HG03025 (cell line): ENCODE data around the gene HNRNPM.
"Not testable (repeated sequence)": the region's sequence is repeated elsewhere in the genome, so short reads cannot be mapped to it uniquely, and the experiment has no call there.

Experiments
- ATAC-seq: cut with Tn5 transposase; IDR thresholded peaks from one replicate; pipeline ENCODE4 v1.9.1; 2021; ENCODE audit warnings: mild to moderate bottlenecking, moderate library complexity; ENCODE audit not compliant: unreplicated experiment, low FRiP score

HNRNPM gene

GRCh38 chr19:8421484-8422461 lies 23.0 kb upstream of the HNRNPM start:
- no peak for ATAC-seq

DNA sequence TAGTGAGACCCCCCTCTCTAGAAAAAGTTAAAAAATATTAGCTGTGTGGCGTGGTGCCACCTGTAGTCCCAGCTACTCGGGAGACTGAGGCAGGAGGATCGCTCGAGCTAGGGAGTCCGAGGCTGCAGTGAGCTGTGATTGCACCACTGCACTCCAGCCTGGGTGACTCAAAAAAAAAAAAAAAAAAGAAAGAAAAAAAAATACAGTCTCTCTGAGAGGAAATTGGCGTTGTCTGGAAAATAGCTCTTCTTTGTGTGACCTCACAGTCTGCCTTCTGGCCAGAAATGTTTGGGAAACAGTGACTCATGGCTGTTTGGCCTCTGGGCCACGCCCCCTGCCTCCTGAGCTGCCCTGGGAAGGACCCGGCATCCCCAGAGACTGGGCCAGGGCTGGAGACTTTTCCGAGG lies 21.0 kb upstream of the HNRNPM start:
- ATAC-seq: no peak

GRCh38 chr19:8425331-8425730 lies 19.4 kb upstream of the HNRNPM start:
- ATAC-seq: not testable (repeated sequence)

DNA sequence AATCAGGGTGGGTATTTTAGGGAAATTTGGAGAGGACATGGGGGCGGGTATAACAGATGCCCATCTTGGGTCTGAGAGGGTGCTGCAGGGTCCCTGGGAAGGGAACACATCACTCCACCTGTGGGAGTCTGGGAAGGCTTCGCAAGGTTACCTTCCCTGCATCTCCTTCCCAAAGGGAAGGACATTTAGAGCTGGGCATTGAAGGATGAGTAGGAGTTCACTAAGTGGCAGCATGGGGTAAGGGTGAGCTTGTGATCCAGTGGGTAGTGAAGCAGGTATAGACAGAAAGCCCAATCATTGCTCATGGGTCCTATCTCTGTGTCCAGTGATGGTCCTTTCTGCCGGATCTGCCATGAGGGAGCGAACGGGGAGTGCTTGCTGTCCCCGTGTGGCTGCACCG lies 18.5 kb upstream of the HNRNPM start:
- ATAC-seq: no peak

GRCh38 chr19:8429044-8429443 lies 15.7 kb upstream of the HNRNPM start:
- ATAC-seq: no peak

GRCh38 chr19:8429826-8430225 lies 14.9 kb upstream of the HNRNPM start:
- no peak for ATAC-seq

DNA sequence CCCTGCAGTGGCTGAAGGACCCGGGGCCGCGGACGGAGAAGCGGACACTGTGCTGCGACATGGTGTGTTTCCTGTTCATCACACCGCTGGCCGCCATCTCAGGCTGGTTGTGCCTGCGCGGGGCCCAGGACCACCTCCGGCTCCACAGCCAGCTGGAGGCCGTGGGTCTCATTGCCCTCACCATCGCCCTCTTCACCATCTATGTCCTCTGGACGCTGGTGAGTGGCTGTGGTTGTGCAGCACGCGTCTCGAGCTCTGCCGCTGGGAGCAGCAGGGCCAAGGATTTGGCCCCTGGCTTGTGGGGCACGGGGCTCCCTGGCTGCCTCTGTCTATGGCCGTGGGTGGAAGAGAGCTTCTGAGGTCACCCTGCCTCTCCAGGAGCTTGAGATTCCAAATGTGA lies 14.1 kb upstream of the HNRNPM start:
- ATAC-seq: no peak

DNA sequence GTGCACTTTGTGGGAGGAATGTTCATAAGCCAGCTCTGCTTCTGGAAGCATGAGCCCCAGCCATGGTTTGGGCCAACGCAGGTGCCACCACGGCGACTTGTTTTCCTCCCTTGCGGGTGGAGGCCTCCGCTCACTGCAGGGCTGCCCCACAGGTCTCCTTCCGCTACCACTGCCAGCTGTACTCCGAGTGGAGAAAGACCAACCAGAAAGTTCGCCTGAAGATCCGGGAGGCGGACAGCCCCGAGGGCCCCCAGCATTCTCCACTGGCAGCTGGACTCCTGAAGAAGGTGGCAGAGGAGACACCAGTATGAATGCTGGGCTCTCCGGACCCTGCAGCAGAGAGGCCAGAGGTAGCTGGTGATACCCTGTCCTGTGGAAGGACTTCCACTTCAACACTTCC lies 6.5 kb upstream of the HNRNPM start:
- no peak for ATAC-seq

GRCh38 chr19:8441725-8442544 lies 2.8 kb upstream of the HNRNPM start:
- ATAC-seq: no peak

GRCh38 chr19:8444140-8444676 lies 567 bp upstream of the HNRNPM start:
- ATAC-seq: not testable (repeated sequence)

GRCh38 chr19:8445488-8446001 lies 770 bp downstream of the HNRNPM start:
- no peak for ATAC-seq

DNA sequence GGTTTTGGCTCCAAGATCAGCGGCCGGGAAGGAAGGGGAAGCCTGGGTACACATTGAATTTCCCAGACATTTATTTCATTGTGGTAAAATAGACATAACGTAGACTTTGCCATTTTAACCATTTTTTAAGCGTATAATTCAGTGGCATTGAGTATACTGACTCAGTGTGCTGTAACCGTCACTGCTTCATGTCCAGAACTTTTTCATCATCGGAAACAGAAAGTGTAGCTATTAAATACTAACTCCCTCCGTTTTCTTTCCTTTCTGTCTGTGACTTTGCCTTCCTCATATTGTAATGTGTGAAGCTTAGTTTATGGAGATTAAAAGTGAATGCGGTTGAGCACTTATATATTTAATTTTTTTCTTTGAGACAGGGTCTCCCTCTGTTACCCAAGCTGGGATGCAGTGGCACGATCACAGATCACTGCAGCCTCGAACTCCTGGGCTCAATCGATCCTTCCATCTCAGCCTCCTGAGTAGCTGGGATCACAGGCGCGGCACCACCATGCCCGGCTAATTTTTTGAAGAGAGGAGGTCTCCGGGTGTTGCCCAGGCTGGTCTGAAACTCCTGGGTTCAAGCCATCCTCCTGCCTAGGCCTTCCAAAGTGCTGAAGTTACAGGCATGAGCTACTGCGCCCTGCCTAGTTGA lies 1.4 kb downstream of the HNRNPM start:
- ATAC-seq: no peak

GRCh38 chr19:8449830-8450229 lies 5.1 kb downstream of the HNRNPM start:
- no peak for ATAC-seq

GRCh38 chr19:8451377-8451776 lies 6.6 kb downstream of the HNRNPM start:
- ATAC-seq: no peak

DNA sequence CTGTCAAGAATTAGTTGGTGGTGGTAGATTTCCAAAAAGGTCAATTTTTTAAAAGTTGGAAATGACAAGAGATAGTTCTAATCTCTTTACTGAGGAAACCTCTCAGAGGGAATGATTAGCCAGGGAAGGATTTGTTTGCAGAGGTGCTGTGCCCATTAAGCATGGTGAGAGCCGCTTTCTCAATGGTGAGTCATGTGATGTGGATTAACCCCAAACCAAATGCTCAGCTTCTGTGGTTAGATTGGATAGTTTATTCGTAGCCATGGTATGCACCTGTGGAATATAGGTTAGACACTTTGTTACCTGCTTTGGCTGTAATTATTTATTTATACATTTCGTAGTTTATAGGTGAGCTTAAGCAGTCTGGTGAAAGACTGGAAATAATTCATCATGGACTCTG lies 7.1 kb downstream of the HNRNPM start:
- ATAC-seq: no peak

- no peak for ATAC-seq
Observed at GRCh38 chr19:8452446-8453123, 7.8 kb downstream of the HNRNPM start.

- no peak for ATAC-seq
Observed at GRCh38 chr19:8453616-8454015, 8.8 kb downstream of the HNRNPM start.

DNA sequence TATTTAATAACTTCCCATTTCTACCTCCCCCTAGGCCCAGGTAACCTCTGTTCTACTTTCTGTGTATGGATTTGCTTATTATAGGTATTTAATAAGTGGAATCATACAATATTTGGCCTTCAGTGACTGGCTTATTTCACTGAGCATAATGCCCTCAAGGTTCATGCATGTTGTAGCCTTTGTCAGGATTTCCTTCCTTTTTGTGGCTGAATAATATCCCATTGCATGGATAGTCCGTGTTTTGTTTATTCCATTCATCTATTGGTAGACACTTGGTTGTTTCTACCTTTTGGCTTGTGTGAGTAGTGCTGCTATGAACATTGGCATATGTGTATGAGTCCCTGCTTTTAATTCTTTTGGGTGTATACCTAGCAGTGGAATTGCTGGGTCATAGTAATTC lies 9.4 kb downstream of the HNRNPM start:
- no peak for ATAC-seq

DNA sequence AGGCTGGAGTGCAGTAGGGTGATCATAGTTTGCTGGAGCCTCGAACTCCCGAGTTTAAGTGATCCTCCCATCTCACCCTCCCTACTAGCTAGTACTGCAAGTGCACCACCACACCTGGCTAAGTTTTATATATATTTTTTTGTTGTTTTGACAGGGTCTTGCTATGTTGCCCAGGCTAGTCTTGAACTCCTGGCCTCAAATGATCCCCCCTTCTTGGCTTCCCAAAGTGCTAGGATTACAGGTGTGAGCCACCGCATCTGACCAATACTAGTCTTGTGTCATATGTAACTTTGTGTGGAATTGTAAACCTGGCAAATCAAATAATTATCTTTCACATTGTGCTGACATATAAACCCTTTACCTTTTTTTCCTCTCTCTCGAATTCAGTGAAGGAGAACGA lies 10.2 kb downstream of the HNRNPM start:
- ATAC-seq: no peak

- no peak for ATAC-seq
Observed at GRCh38 chr19:8456064-8456463, 11.3 kb downstream of the HNRNPM start.
